Measurements from ENCODE around the gene SUV39H1. TPM values are rescaled to one million over a fixed set of nuclear protein-coding genes. Genes with fewer than 3 reads are reported as not detected.
A peak's percentile ranks its signal among the peaks of the same experiment; 100 is the strongest.

Gene SUV39H1
- total and polyA plus RNA-seq, 4 experiments from 2014 or later = 8.7 to 15.6 (median 11.3) TPM

DNA sequence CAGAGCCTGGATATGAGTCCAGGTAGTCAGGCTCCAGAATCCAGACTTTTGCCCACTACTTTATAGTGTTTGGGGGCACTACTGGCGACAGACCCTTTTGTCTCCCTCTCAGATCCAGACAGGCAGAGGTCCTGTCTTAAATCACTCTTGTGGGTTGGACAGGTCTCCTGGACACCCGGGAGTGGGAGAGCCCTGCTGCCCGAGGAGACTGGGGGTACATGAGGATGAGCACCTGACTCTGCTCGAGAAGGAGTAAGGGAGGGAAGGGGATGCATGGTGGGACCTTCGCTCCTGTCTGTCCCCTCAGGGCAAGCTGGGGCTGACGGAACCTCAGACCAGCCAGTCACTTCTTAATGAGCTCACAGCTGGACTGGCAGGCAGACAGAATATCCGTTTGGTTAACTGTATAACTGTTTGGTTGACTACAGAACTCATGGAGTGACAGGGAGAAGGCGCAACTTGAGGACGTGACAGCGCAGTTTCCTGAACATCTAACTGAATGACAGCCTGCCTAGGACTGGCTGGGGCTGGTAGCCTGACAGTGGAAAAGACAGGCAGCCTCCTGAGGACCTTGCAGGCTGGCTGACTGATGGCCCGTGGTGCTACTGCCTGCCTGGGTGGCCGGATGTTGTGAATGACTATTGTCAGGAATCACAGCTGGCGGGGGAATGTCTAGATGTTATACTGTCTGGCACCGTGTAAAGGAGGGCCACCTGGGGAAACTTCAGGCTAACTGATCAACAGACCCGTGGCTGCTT, 1.6 kb upstream of the SUV39H1 start:
- H3K4me3 ChIP-seq (ENCODE audit: low read length in 2 of 2) = no peak overlapping the region
- ChIA-PET CTCF (ENCODE audit: partially characterized antibody) (interaction anchor here (0.6 kb wide), 1 partner anchor 352 kb away, joined by 3 read pairs; no protein-coding TSS in a partner anchor), POLR2A (ENCODE audit: partially characterized antibody) (interaction anchor here (1.0 to 3.9 kb wide), 8 partner anchors 10 to 217 kb away, joined by 3 to 48 read pairs (median 20); partner anchors contain the start of genes HDAC6, SLC35A2 and WAS)
- H3K27me3 ChIP-seq (ENCODE audit: insufficient read depth, low read length) = no peaks in the 10 kb centered on the region
- peaks cover 13% of the 10 kb centered on the region for H3K36me3 ChIP-seq (ENCODE audit: insufficient read depth, low read length)
- no peaks in the 10 kb centered on the region for H3K9me3 Mint-ChIP-seq
- peak overlapping the region; percentile 78 for H3K27ac ChIP-seq (ENCODE audit: low read depth, low read length)
- intact Hi-C loops (cut with micrococcal nuclease) = no loop called here
- DNase-seq = no peak
- peak overlapping the region; percentile 78 to 98 (median 97) for H3K27ac Mint-ChIP-seq
- no peaks in the 10 kb centered on the region for H3K9me3 ChIP-seq (ENCODE audit: control insufficient read depth in 1 of 2, low read length in 2 of 2)
- peaks cover 9 to 28% (median 18%) of the 10 kb centered on the region in 4 donors for H3K4me1 Mint-ChIP-seq
- H3K4me3 Mint-ChIP-seq = peak overlapping the region in 7 of 8 donors; percentile 88 to 98 (median 90)
- H3K4me1 ChIP-seq (ENCODE audit: insufficient read depth, low read length) = peaks cover 18% of the 10 kb centered on the region
- H3K27me3 Mint-ChIP-seq = no peaks in the 10 kb centered on the region
- H3K36me3 Mint-ChIP-seq = peaks cover 21 to 27% of the 10 kb centered on the region in 2 donors

DNA sequence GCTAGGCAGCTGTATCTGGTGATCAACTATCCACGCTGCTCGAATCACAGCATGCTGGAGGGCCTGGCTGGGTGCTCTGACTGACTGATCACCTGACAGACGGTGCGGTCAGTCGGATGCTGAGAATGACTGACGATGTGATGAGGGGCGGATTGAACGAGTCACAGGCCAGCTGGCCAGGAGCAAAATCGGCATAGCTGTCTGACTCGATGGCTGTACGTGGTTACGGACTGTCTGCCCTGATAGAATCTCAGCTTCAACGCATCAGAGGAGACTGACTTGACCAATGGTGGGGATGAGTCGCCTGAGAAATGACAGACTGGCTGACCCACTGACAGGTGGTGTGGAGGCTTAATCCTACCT, 1.0 kb upstream of the SUV39H1 start:
- peaks cover 18% of the 10 kb centered on the region for H3K4me1 ChIP-seq (ENCODE audit: insufficient read depth, low read length)
- peaks cover 11% of the 10 kb centered on the region for H3K36me3 ChIP-seq (ENCODE audit: insufficient read depth, low read length)
- POLR2A ChIA-PET (ENCODE audit: partially characterized antibody) = interaction anchor here (1.0 to 3.9 kb wide), 9 partner anchors 10 to 216 kb away, joined by 3 to 48 read pairs (median 17); partner anchors contain the start of genes HDAC6, SLC35A2 and WAS
- CTCF ChIA-PET (ENCODE audit: partially characterized antibody) = interaction anchor here (0.6 kb wide), 1 partner anchor 351 kb away, joined by 3 read pairs; no protein-coding TSS in a partner anchor
- H3K27ac ChIP-seq (ENCODE audit: low read depth, low read length) = peak overlapping the region; percentile 78
- Mint-ChIP-seq H3K27me3 (no peaks in the 10 kb centered on the region), H3K4me1 (peaks cover 9 to 28% (median 18%) of the 10 kb centered on the region in 4 donors), H3K27ac (peak overlapping the region; percentile 95 to 98 (median 97)), H3K9me3 (no peaks in the 10 kb centered on the region), H3K36me3 (peaks cover 18 to 25% of the 10 kb centered on the region in 2 donors), H3K4me3 (peak overlapping the region; percentile 88 to 98 (median 90))
- intact Hi-C loops (cut with micrococcal nuclease) = no loop called here
- no peaks in the 10 kb centered on the region for H3K9me3 ChIP-seq (ENCODE audit: control insufficient read depth in 1 of 2, low read length in 2 of 2)
- H3K4me3 ChIP-seq (ENCODE audit: low read length in 2 of 2) = peak overlapping the region; percentile 48 to 74
- no peak for DNase-seq
- no peaks in the 10 kb centered on the region for H3K27me3 ChIP-seq (ENCODE audit: insufficient read depth, low read length)

DNA sequence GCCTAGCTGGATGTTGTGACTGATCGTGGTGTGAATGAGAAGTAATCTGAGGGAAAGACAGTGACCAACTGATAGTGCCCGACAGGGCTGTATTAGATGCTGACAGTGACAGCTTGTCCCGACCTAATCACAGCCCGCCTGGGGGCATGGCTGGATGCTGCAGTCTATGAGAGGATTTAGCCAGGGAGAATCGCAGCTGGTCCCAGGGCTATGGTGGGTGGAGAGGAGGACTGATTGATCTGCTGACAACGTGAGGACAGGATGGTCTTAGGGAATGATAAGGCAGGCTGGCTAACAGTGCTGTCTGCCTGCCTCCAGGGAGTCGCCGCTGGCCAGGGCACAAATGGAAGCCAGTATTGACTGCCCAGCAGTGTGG, 621 bp upstream of the SUV39H1 start:
- H3K27ac Mint-ChIP-seq = peak overlapping the region; percentile 95 to 98 (median 97)
- intact Hi-C loops (cut with micrococcal nuclease) = loop anchor here (1.0 to 2.0 kb wide), 4 partner anchors 17 to 105 kb away; no protein-coding TSS in a partner anchor
- Histone ChIP-seq H3K36me3 (ENCODE audit: insufficient read depth, low read length) (peaks cover 14% of the 10 kb centered on the region), H3K4me1 (ENCODE audit: insufficient read depth, low read length) (peaks cover 18% of the 10 kb centered on the region), H3K9me3 (ENCODE audit: control insufficient read depth in 1 of 2, low read length in 2 of 2) (no peaks in the 10 kb centered on the region), H3K27me3 (ENCODE audit: insufficient read depth, low read length) (no peaks in the 10 kb centered on the region), H3K4me3 (ENCODE audit: low read length in 2 of 2) (peak overlapping the region; percentile 48 to 74), H3K27ac (ENCODE audit: low read depth, low read length) (peak overlapping the region; percentile 78)
- no peaks in the 10 kb centered on the region for H3K9me3 Mint-ChIP-seq
- H3K27me3 Mint-ChIP-seq = no peaks in the 10 kb centered on the region
- DNase-seq = no peak
- peaks cover 14 to 27% of the 10 kb centered on the region in 2 donors for H3K36me3 Mint-ChIP-seq
- ChIA-PET CTCF (ENCODE audit: partially characterized antibody) (interaction anchor here (0.6 kb wide), 1 partner anchor 351 kb away, joined by 3 read pairs; no protein-coding TSS in a partner anchor), POLR2A (ENCODE audit: partially characterized antibody) (interaction anchor here (0.7 to 3.9 kb wide), 12 partner anchors 9 to 219 kb away, joined by 3 to 48 read pairs (median 6); partner anchors contain the start of genes HDAC6, SLC35A2 and WAS)
- peak overlapping the region; percentile 88 to 98 (median 90) for H3K4me3 Mint-ChIP-seq
- peaks cover 9 to 28% (median 19%) of the 10 kb centered on the region in 4 donors for H3K4me1 Mint-ChIP-seq

DNA sequence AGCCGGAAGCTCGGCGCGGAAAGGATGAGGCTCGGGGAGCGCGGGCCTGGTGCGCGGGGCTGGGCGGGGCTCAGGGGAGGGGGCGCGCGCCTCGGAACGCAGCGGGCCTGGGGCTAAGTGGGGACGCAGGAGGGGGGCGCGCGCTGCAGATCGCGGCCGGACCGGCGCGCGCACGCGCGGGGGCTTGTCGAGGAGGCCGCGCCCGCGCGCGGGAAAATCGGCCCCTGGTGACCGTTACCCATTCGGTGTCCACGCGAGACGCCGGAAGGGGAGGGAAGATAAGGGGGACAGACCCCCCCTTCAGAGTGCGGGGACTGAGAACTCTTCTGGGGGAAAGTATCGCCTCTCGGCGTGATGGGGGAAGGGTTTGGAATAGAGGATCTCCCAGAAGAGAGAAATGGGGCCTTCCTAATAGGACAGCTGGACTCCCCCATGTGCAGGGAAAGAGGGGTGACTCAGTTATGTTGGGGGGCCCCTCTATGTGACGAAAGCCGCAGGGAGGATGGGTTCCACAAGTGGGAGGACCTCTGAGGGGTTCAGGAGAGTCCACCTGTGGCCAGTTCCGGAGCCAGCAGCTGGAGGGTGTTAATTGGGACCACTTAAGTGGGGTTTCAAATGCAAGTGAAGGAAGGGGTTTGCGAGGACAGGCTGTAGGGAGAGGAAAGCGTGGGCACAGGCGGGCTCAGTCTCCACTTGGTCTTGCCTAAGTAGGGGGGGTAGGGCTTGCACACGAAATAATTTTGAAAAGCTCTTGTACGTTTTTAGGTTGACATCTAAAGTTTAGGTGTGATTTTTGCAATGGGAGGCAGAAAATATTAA, 584 bp downstream of the SUV39H1 start:
- peaks cover 21% of the 10 kb centered on the region for H3K36me3 ChIP-seq (ENCODE audit: insufficient read depth, low read length)
- ChIA-PET POLR2A (ENCODE audit: partially characterized antibody) (interaction anchor here (0.6 to 3.9 kb wide), 11 partner anchors 12 to 244 kb away, joined by 3 to 48 read pairs (median 8); partner anchors contain the start of genes HDAC6 and WAS), CTCF (ENCODE audit: partially characterized antibody) (no interaction called here)
- peaks cover 22% of the 10 kb centered on the region for H3K4me1 ChIP-seq (ENCODE audit: insufficient read depth, low read length)
- peak overlapping the region; percentile 78 for H3K27ac ChIP-seq (ENCODE audit: low read depth, low read length)
- intact Hi-C loops (cut with micrococcal nuclease) = loop anchor here (1.0 to 2.0 kb wide), 4 partner anchors 16 to 104 kb away; no protein-coding TSS in a partner anchor
- H3K27me3 Mint-ChIP-seq = no peaks in the 10 kb centered on the region
- H3K9me3 Mint-ChIP-seq = no peaks in the 10 kb centered on the region
- H3K27ac Mint-ChIP-seq = peak overlapping the region; percentile 68 to 97 (median 78)
- H3K4me3 Mint-ChIP-seq = peak overlapping the region; percentile 13 to 90 (median 72)
- peak overlapping the region; percentile 23 to 74 for H3K4me3 ChIP-seq (ENCODE audit: low read length in 2 of 2)
- no peaks in the 10 kb centered on the region for H3K9me3 ChIP-seq (ENCODE audit: control insufficient read depth in 1 of 2, low read length in 2 of 2)
- peaks cover 6 to 24% of the 10 kb centered on the region in 2 donors for H3K36me3 Mint-ChIP-seq
- H3K4me1 Mint-ChIP-seq = peaks cover 9 to 28% (median 19%) of the 10 kb centered on the region in 4 donors
- H3K27me3 ChIP-seq (ENCODE audit: insufficient read depth, low read length) = no peaks in the 10 kb centered on the region
- peak in 3 of 5 donors; percentile 12 to 39 (median 15) for DNase-seq

DNA sequence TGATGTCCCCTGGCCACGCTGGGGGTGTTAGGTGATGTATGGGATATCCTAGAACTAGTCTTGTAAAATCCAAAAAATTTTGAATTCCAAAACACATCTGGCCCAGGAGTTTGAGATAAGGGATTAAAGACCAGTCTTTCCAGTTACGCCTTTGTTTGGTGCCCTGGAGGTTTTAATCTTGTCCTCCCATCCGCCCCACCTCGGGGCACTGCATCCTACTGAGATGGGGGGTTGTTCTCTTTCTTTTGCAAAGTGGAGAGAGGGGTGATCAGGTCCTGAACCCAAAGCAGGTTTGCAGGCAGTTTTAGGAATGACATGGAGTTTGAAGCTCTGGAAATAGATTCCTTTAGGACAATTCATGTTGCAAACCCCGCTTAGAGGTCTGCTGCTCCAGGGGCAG, 1.8 kb downstream of the SUV39H1 start:
- POLR2A ChIA-PET (ENCODE audit: partially characterized antibody) = interaction anchor here (3.6 to 3.9 kb wide), 4 partner anchors 13 to 103 kb away, joined by 17 to 48 read pairs (median 38); partner anchors contain the start of genes HDAC6 and WAS
- no peaks in the 10 kb centered on the region for H3K9me3 Mint-ChIP-seq
- H3K36me3 Mint-ChIP-seq = peaks cover 6 to 32% of the 10 kb centered on the region in 2 donors
- H3K9me3 ChIP-seq (ENCODE audit: control insufficient read depth in 1 of 2, low read length in 2 of 2) = no peaks in the 10 kb centered on the region
- H3K4me3 ChIP-seq (ENCODE audit: low read length in 2 of 2) = no peak overlapping the region
- peak overlapping the region in 2 of 7 donors; percentile 44 to 68 for H3K27ac Mint-ChIP-seq
- H3K4me3 Mint-ChIP-seq = peak overlapping the region in 5 of 8 donors; percentile 28 to 71 (median 49)
- no peaks in the 10 kb centered on the region for H3K27me3 ChIP-seq (ENCODE audit: insufficient read depth, low read length)
- peaks cover 26% of the 10 kb centered on the region for H3K36me3 ChIP-seq (ENCODE audit: insufficient read depth, low read length)
- CTCF ChIA-PET (ENCODE audit: partially characterized antibody) = no interaction called here
- peaks cover 27% of the 10 kb centered on the region for H3K4me1 ChIP-seq (ENCODE audit: insufficient read depth, low read length)
- H3K27ac ChIP-seq (ENCODE audit: low read depth, low read length) = no peak overlapping the region
- DNase-seq = no peak
- no peaks in the 10 kb centered on the region for H3K27me3 Mint-ChIP-seq
- intact Hi-C loops (cut with micrococcal nuclease) = no loop called here
- peaks cover 13 to 33% (median 21%) of the 10 kb centered on the region in 4 donors for H3K4me1 Mint-ChIP-seq

DNA sequence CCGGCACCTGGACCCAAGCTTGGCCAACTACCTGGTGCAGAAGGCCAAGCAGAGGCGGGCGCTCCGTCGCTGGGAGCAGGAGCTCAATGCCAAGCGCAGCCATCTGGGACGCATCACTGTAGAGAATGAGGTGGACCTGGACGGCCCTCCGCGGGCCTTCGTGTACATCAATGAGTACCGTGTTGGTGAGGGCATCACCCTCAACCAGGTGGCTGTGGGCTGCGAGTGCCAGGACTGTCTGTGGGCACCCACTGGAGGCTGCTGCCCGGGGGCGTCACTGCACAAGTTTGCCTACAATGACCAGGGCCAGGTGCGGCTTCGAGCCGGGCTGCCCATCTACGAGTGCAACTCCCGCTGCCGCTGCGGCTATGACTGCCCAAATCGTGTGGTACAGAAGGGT, 3.7 kb downstream of the SUV39H1 start:
- H3K4me1 ChIP-seq (ENCODE audit: insufficient read depth, low read length) = peaks cover 26% of the 10 kb centered on the region
- no peak for DNase-seq
- no peak overlapping the region for H3K27ac ChIP-seq (ENCODE audit: low read depth, low read length)
- H3K4me3 Mint-ChIP-seq = no peak overlapping the region
- CTCF ChIA-PET (ENCODE audit: partially characterized antibody) = no interaction called here
- no peaks in the 10 kb centered on the region for H3K9me3 Mint-ChIP-seq
- peaks cover 27% of the 10 kb centered on the region for H3K36me3 ChIP-seq (ENCODE audit: insufficient read depth, low read length)
- POLR2A ChIA-PET (ENCODE audit: partially characterized antibody) = interaction anchor here (0.7 to 2.0 kb wide), 2 partner anchors 14 to 37 kb away, joined by 4 to 11 read pairs; no protein-coding TSS in a partner anchor
- intact Hi-C loops (cut with micrococcal nuclease) = no loop called here
- no peak overlapping the region for H3K27ac Mint-ChIP-seq
- peaks cover 6 to 40% of the 10 kb centered on the region in 2 donors for H3K36me3 Mint-ChIP-seq
- no peaks in the 10 kb centered on the region for H3K27me3 Mint-ChIP-seq
- H3K4me1 Mint-ChIP-seq = peaks cover 15 to 36% (median 19%) of the 10 kb centered on the region in 4 donors
- H3K4me3 ChIP-seq (ENCODE audit: low read length in 2 of 2) = no peak overlapping the region
- no peaks in the 10 kb centered on the region for H3K9me3 ChIP-seq (ENCODE audit: control insufficient read depth in 1 of 2, low read length in 2 of 2)
- H3K27me3 ChIP-seq (ENCODE audit: insufficient read depth, low read length) = no peaks in the 10 kb centered on the region

All from CD4-positive, alpha-beta memory T cell (primary cell).